ENCODE measurements around the gene ATP13A5. TPM values are rescaled to one million over a fixed set of nuclear protein-coding genes. Genes with fewer than 3 reads are reported as not detected.

The ATP13A5 gene
- total RNA-seq, 1 donor from 2014 or later: not detected

DNA sequence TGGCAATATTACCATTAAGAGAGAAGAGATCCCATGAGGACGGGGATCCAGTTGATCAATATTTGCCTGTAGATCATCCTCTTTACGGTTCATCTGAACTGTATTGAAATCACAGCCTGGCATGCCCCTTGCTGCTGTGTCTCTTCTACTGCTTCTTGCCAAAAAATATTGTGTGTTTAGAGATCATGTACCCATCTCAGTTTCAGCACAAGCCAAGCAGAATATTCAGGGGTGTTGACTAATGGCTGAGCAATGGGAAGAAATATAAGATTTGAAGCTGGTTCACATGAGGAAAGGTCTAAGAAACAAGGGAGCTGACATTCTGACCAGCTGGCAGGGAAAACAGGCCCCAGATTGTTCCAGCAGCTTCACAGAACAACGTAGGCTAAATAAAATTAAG is 21.3 kb downstream of the ATP13A5 start:
- Mint-ChIP-seq H3K27me3 (ENCODE audit: low read depth) (peaks cover 32% of the 10 kb centered on the region), H3K4me3 (no peak overlapping the region), H3K9me3 (no peaks in the 10 kb centered on the region)

DNA sequence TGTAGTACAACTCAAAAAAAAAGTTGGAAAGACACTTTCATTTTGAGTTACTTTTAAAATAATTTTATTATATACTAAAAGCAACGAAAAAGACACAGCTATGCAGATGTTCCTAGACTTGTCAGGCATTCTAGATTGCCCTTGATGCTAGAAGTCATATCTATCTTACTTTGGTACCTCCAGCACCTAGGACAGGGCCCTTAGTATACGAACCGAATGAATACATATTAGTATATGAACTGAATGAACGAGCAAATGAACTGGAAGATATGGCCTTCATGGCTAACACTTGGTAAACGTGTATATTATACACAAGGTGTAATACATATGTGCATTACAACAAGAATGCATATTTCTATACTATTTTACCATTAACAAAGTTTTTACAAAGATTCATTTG is 24.1 kb downstream of the ATP13A5 start:
- no peaks in the 10 kb centered on the region for H3K9me3 Mint-ChIP-seq
- no peak overlapping the region for H3K27ac Mint-ChIP-seq
- no peaks in the 10 kb centered on the region for H3K4me1 Mint-ChIP-seq
- TF ChIP-seq, protein P1, sequence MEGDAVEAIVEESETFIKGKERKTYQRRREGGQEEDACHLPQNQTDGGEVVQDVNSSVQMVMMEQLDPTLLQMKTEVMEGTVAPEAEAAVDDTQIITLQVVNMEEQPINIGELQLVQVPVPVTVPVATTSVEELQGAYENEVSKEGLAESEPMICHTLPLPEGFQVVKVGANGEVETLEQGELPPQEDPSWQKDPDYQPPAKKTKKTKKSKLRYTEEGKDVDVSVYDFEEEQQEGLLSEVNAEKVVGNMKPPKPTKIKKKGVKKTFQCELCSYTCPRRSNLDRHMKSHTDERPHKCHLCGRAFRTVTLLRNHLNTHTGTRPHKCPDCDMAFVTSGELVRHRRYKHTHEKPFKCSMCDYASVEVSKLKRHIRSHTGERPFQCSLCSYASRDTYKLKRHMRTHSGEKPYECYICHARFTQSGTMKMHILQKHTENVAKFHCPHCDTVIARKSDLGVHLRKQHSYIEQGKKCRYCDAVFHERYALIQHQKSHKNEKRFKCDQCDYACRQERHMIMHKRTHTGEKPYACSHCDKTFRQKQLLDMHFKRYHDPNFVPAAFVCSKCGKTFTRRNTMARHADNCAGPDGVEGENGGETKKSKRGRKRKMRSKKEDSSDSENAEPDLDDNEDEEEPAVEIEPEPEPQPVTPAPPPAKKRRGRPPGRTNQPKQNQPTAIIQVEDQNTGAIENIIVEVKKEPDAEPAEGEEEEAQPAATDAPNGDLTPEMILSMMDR (IDR thresholded peaks at IDR 0.05; ENCODE audit: unreplicated experiment): no peak
- H3K36me3 Mint-ChIP-seq: no peaks in the 10 kb centered on the region
- H3K27me3 Mint-ChIP-seq (ENCODE audit: low read depth): peaks cover 17% of the 10 kb centered on the region
- no peak for DNase-seq (ENCODE audit: low spot score in 2 of 2, unreplicated experiment in 2 of 2)
- H3K4me3 Mint-ChIP-seq: no peak overlapping the region

More for the DNA sequence above, 21.3 kb downstream of the ATP13A5 start:
- DNase-seq (ENCODE audit: low spot score in 2 of 2, unreplicated experiment in 2 of 2): no peak
- no peaks in the 10 kb centered on the region for H3K36me3 Mint-ChIP-seq
- H3K27ac Mint-ChIP-seq: no peak overlapping the region
- TF ChIP-seq, protein P1 (IDR thresholded peaks at IDR 0.05; ENCODE audit: unreplicated experiment): no peak
- no peaks in the 10 kb centered on the region for H3K4me1 Mint-ChIP-seq

DNA sequence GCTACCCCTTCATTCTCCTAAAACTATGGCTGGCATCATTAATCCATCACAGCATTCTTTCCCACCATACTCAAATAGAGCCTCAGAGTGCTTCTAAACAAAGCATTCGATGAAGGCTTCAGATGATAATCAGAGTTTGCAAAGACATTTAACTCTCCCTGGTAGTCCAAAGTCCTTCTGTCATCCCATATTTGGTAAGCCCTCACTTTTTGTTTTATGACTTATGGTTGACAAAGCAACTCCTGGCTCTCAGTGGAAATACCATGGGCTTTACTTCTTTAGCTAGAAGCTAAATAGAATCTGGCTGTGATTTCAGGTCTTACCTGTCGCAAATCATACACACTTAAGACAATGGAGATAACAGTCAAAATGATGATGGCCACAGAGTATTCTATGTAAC is 27.8 kb downstream of the ATP13A5 start:
- no peak overlapping the region for H3K27ac Mint-ChIP-seq
- H3K9me3 Mint-ChIP-seq: no peaks in the 10 kb centered on the region
- TF ChIP-seq, protein P1 (IDR thresholded peaks at IDR 0.05; ENCODE audit: unreplicated experiment): no peak
- H3K36me3 Mint-ChIP-seq: no peaks in the 10 kb centered on the region
- H3K4me3 Mint-ChIP-seq: no peak overlapping the region
- DNase-seq (ENCODE audit: low spot score in 2 of 2, unreplicated experiment in 2 of 2): no peak
- peaks cover 2% of the 10 kb centered on the region for H3K27me3 Mint-ChIP-seq (ENCODE audit: low read depth)
- peaks cover 2% of the 10 kb centered on the region for H3K4me1 Mint-ChIP-seq

DNA sequence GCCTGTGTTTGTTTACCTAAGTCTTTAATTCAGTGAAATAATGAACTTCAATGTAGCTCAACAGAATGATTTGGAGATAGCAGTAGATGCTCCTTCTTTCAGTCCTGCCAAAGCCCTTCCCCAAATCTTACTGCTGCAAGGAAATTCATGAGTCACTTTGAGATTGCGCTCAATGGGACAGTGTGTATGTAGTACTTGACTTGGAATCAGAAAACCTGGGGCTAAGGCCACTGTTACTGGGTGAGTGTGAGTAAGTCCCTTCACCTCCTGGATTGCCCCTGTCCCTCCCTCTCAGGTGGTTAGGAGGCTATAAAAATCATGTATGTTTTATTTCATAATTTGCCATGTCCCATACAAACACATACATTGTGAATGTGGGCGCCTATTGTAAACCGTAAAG is 29.9 kb downstream of the ATP13A5 start:
- H3K4me3 Mint-ChIP-seq: no peak overlapping the region
- H3K27me3 Mint-ChIP-seq (ENCODE audit: low read depth): peaks cover 2% of the 10 kb centered on the region
- H3K9me3 Mint-ChIP-seq: no peaks in the 10 kb centered on the region
- H3K27ac Mint-ChIP-seq: no peak overlapping the region
- no peak for DNase-seq (ENCODE audit: low spot score in 2 of 2, unreplicated experiment in 2 of 2)
- no peaks in the 10 kb centered on the region for H3K36me3 Mint-ChIP-seq
- H3K4me1 Mint-ChIP-seq: peaks cover 2% of the 10 kb centered on the region
- TF ChIP-seq, protein P1 (IDR thresholded peaks at IDR 0.05; ENCODE audit: unreplicated experiment): no peak

DNA sequence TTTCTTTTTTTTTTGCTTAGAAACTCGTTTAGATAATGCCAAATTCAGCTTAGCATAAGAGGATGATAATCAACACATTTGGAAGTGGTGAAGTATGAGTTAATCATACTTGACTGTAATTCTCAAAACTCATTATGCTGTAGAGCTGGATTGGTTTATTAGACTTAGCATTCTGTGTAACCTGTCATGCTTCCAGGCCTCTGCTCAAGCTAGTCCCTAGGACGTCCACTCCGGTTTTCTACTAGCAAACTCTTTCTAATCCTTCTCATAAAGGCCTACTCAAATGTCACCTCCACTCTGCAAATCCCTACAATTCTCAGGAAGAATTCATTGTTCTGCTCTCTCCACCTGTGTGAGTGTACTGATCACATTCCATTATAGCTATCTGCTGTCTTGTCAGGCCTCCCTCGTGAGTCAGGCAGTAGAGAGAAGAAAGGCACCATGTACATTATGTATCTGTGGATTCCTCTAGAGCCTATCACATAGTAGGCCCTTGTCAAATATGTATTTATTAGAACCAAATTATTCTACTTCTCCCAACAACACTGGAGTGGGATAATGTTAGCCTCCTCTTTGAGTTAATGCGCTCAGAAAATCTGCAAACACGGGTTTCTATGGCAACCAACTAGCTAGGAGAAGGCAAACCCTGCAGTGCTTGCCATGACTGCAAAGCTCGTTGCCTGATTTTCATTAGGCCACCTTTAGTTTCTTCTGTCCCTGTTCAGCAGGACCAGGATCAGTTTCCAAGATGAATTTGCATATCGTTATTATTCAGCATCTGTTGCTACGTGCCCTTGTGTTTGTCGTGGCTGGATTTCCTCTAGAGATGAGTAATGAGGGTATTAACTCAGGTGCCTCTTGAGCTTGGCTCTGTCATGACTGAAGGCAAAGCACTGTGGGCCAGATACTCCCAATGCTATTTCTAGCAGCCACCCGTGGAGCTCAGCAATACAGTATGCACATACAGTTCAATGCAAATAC is 30.7 kb downstream of the ATP13A5 start:
- H3K36me3 Mint-ChIP-seq: no peaks in the 10 kb centered on the region
- no peak overlapping the region for H3K4me3 Mint-ChIP-seq
- no peak for DNase-seq (ENCODE audit: low spot score in 2 of 2, unreplicated experiment in 2 of 2)
- no peaks in the 10 kb centered on the region for H3K9me3 Mint-ChIP-seq
- H3K4me1 Mint-ChIP-seq: peaks cover 2% of the 10 kb centered on the region
- TF ChIP-seq, protein P1 (IDR thresholded peaks at IDR 0.05; ENCODE audit: unreplicated experiment): no peak
- H3K27ac Mint-ChIP-seq: no peak overlapping the region
- peaks cover 2% of the 10 kb centered on the region for H3K27me3 Mint-ChIP-seq (ENCODE audit: low read depth)

Measured in mesothelial cell of epicardium (in vitro differentiated cells).